Thyroid gland (tissue), 4 donors: ENCODE data around the gene ADD1. TPM values are rescaled to one million over a fixed set of nuclear protein-coding genes. Genes with fewer than 3 reads are reported as not detected.

Experiments used
- DNase-seq, 2 donors: peaks; one replicate each; pipeline ENCODE4 v3.0.0-alpha.2; 2019
- H3K27ac ChIP-seq, 3 donors: fragments of 200-600 bp; sonication (generic); 1 replicate in 2 of 3; 2 replicates in 1 of 3; pipeline ENCODE4 v1.5.1; 2016 to 2019; ENCODE audit warnings: mild to moderate bottlenecking in 1 of 3, moderate library complexity in 1 of 3
- H3K27me3 ChIP-seq: fragments of 200-600 bp; sonication (generic); one replicate; pipeline ENCODE4 v1.5.1; 2019
- H3K36me3 ChIP-seq, 2 donors: fragments of 200-600 bp; sonication (generic); one replicate each; pipeline ENCODE4 v1.5.1; 2016 to 2019
- H3K4me1 ChIP-seq, 2 donors: fragments of 200-600 bp; sonication (generic); one replicate each; pipeline ENCODE4 v1.5.1; 2017 to 2019
- H3K4me3 ChIP-seq, 3 donors: fragments of 200-600 bp; sonication (generic); replicated peaks in 1 of 3; 1 replicate in 2 of 3; 2 replicates in 1 of 3; pipeline ENCODE4 v1.5.1; 2016; ENCODE audit warnings: mild to moderate bottlenecking in 1 of 3
- H3K9me3 ChIP-seq: fragments of 200-600 bp; sonication (generic); one replicate; pipeline ENCODE4 v1.5.1; 2017
- CTCF ChIP-seq, 6 experiments: fragments of 200-600 bp in 3 of 6; fragments of 450-650 bp in 3 of 6; sonication (generic) in 3 of 6; IDR thresholded peaks; one replicate each; pipeline ENCODE4 v1.5.1; 2016 to 2019; ENCODE audit warnings: antibody characterized with exemption in 6 of 6, mild to moderate bottlenecking in 2 of 6, inconsistent platforms in 1 of 6, moderate library complexity in 1 of 6
- POLR2A ChIP-seq, 2 donors: fragments of 450-650 bp; IDR thresholded peaks; one replicate each; pipeline ENCODE4 v1.6.1; 2017; ENCODE audit warnings: antibody characterized with exemption in 2 of 2, mild to moderate bottlenecking in 2 of 2, moderate library complexity in 1 of 2
- WGBS, 2 donors: methylation state at CpG; one replicate each; pipeline ENCODE4 v1.1.5; 2017; 5-methylcytosine and 5-hydroxymethylcytosine counted together
- intact Hi-C: fragments of 100-400 bp; cut with DNase I; formaldehyde crosslinking; loops from one replicate; pipeline ENCODE4 v1.15.1; 2023
- total RNA-seq, 4 donors: library from RNA; depleted of rRNA; stranded (reverse); fragments of >200 nt; gene quantifications; one replicate each; pipeline ENCODE4 v1.2.3, GENCODE V29; 2016

ADD1 gene
- total RNA-seq, 4 donors from 2014 or later = 190 to 222 (median 194) TPM

- H3K27me3 ChIP-seq = no peaks in the 10 kb centered on the region
- H3K4me1 ChIP-seq = peaks cover 27 to 33% of the 10 kb centered on the region in 2 donors
- peak overlapping the region in 2 of 3 donors; percentile 56 to 75 for H3K27ac ChIP-seq
- TF ChIP-seq POLR2A (IDR thresholded peaks at IDR 0.05) (no peak), CTCF (IDR thresholded peaks at IDR 0.05) (no peak)
- H3K36me3 ChIP-seq = peaks cover 50 to 52% of the 10 kb centered on the region in 2 donors
- DNase-seq = no peak
- no peaks in the 10 kb centered on the region for H3K9me3 ChIP-seq
- WGBS, 2 donors = 70 to 77% methylated on average over 22 to 29 of the region's 30 CpGs
- intact Hi-C loops = no loop called here
- H3K4me3 ChIP-seq = no peak overlapping the region
These were observed 96.0 kb downstream of the ADD1 start for GRCh38 chr4:2939383-2940243.

- no peak for TF ChIP-seq CTCF (IDR thresholded peaks at IDR 0.05)
- peak in 1 of 2 donors; percentile 30 for TF ChIP-seq POLR2A (IDR thresholded peaks at IDR 0.05)
- DNase-seq = peak; percentile 94 to 96
- H3K4me1 ChIP-seq = peaks cover 24 to 31% of the 10 kb centered on the region in 2 donors
- intact Hi-C loops = no loop called here
- WGBS, 2 donors = 72 to 75% methylated on average over 28 to 29 of the region's 29 CpGs
- no peaks in the 10 kb centered on the region for H3K9me3 ChIP-seq
- H3K36me3 ChIP-seq = peaks cover 59 to 61% of the 10 kb centered on the region in 2 donors
- peak overlapping the region; percentile 41 to 56 (median 45) for H3K27ac ChIP-seq
- H3K4me3 ChIP-seq = no peak overlapping the region
- H3K27me3 ChIP-seq = no peaks in the 10 kb centered on the region
These were observed 96.9 kb downstream of the ADD1 start for GRCh38 chr4:2940267-2941137.

GRCh38 chr4:2941138-2942036 is 97.7 kb downstream of the ADD1 start:
- H3K4me3 ChIP-seq = no peak overlapping the region
- H3K27me3 ChIP-seq = no peaks in the 10 kb centered on the region
- 90 to 94% methylated on average over 18 to 20 of the region's 24 CpGs for WGBS, 2 donors
- intact Hi-C loops = no loop called here
- H3K36me3 ChIP-seq = peaks cover 66 to 67% of the 10 kb centered on the region in 2 donors
- DNase-seq = no peak
- H3K4me1 ChIP-seq = peaks cover 17 to 22% of the 10 kb centered on the region in 2 donors
- H3K9me3 ChIP-seq = no peaks in the 10 kb centered on the region
- H3K27ac ChIP-seq = peak overlapping the region; percentile 41 to 56 (median 49)
- TF ChIP-seq CTCF (IDR thresholded peaks at IDR 0.05) (no peak), POLR2A (IDR thresholded peaks at IDR 0.05) (no peak)

GRCh38 chr4:2942037-2942531 is 98.4 kb downstream of the ADD1 start:
- Histone ChIP-seq H3K27me3 (no peaks in the 10 kb centered on the region), H3K4me3 (no peak overlapping the region), H3K36me3 (peaks cover 73 to 74% of the 10 kb centered on the region in 2 donors), H3K4me1 (peaks cover 17 to 20% of the 10 kb centered on the region in 2 donors), H3K9me3 (no peaks in the 10 kb centered on the region), H3K27ac (peak overlapping the region; percentile 30 to 56 (median 49))
- intact Hi-C loops = no loop called here
- DNase-seq = no peak
- 85 to 92% methylated on average over 9 to 20 of the region's 21 CpGs for WGBS, 2 donors
- TF ChIP-seq CTCF (IDR thresholded peaks at IDR 0.05) = no peak
- TF ChIP-seq POLR2A (IDR thresholded peaks at IDR 0.05) = no peak
